ENCODE measurements around the gene HDHD5. TPM values are rescaled to one million over a fixed set of nuclear protein-coding genes. Genes with fewer than 3 reads are reported as not detected.

HDHD5 gene
- total RNA-seq, 1 experiment from 2014 or later = 51.1 TPM

GRCh38 chr22:17106161-17106784, 52.8 kb downstream of the HDHD5 start:
- DNase-seq (ENCODE audit: low read depth) = no peak

GRCh38 chr22:17105143-17106129, 53.6 kb downstream of the HDHD5 start:
- no peak for DNase-seq (ENCODE audit: low read depth)

GRCh38 chr22:17104336-17104935, 54.6 kb downstream of the HDHD5 start:
- DNase-seq (ENCODE audit: low read depth) = no peak

- DNase-seq (ENCODE audit: low read depth) = no peak
Measured at GRCh38 chr22:17103351-17103750, 55.7 kb downstream of the HDHD5 start.

GRCh38 chr22:17102297-17102667, 56.8 kb downstream of the HDHD5 start:
- no peak for DNase-seq (ENCODE audit: low read depth)

GRCh38 chr22:17101475-17102296, 57.4 kb downstream of the HDHD5 start:
- DNase-seq (ENCODE audit: low read depth) = no peak

- no peak for DNase-seq (ENCODE audit: low read depth)
Measured at GRCh38 chr22:17100621-17101020, 58.5 kb downstream of the HDHD5 start.

- DNase-seq (ENCODE audit: low read depth) = no peak
Measured at GRCh38 chr22:17098379-17098819, 60.7 kb downstream of the HDHD5 start.

GRCh38 chr22:17097701-17098100, 61.4 kb downstream of the HDHD5 start:
- DNase-seq (ENCODE audit: low read depth) = no peak

GRCh38 chr22:17097062-17097461, 62.0 kb downstream of the HDHD5 start:
- no peak for DNase-seq (ENCODE audit: low read depth)

GRCh38 chr22:17096071-17096470, 63.0 kb downstream of the HDHD5 start:
- DNase-seq (ENCODE audit: low read depth) = no peak

GRCh38 chr22:17095538-17095937, 63.5 kb downstream of the HDHD5 start:
- DNase-seq (ENCODE audit: low read depth) = no peak

GRCh38 chr22:17093081-17093480, 66.0 kb downstream of the HDHD5 start:
- no peak for DNase-seq (ENCODE audit: low read depth)

GRCh38 chr22:17091851-17092250, 67.2 kb downstream of the HDHD5 start:
- DNase-seq (ENCODE audit: low read depth) = no peak

- DNase-seq (ENCODE audit: low read depth) = no peak
Measured at GRCh38 chr22:17090550-17090949, 68.5 kb downstream of the HDHD5 start.

Other genes starting within 250 kb of the HDHD5 start
- gene GAB4, start 151.1 kb downstream of the HDHD5 start, total RNA-seq (2014; rRNA removed; shearing (Covaris generic)) = 0.09 TPM in 1 of 2 replicates, not detected in the other
- 1.8 and 3.3 TPM in 2 replicates for gene IL17RA, start 74.3 kb downstream of the HDHD5 start, total RNA-seq (2014; rRNA removed; shearing (Covaris generic))
- gene TMEM121B, start 37.9 kb downstream of the HDHD5 start, total RNA-seq (2014; rRNA removed; shearing (Covaris generic)) = 0.11 and 0.21 TPM in 2 replicates
- gene ADA2, start 60.2 kb upstream of the HDHD5 start, total RNA-seq (2014; rRNA removed; shearing (Covaris generic)) = 0.30 TPM in 1 of 2 replicates, not detected in the other
- gene CECR2, start 210.2 kb upstream of the HDHD5 start, total RNA-seq (2014; rRNA removed; shearing (Covaris generic)) = 2.3 and 2.6 TPM in 2 replicates

Data from Daoy (cell line).